Femur (tissue), 1 donor: ENCODE data around the gene HIGD1C.
"Not testable (repeated sequence)": the region's sequence is repeated elsewhere in the genome, so short reads cannot be mapped to it uniquely, and the experiment has no call there.

ENCODE experiments used
- DNase-seq: peaks from one replicate; pipeline ENCODE4 v3.0.0-alpha.2; 2017

Gene HIGD1C

GRCh38 chr12:50986966-50987737 lies 34.8 kb downstream of the HIGD1C start:
- peak; percentile 49 for DNase-seq

GRCh38 chr12:50988051-50988450 lies 35.7 kb downstream of the HIGD1C start:
- no peak for DNase-seq

DNA sequence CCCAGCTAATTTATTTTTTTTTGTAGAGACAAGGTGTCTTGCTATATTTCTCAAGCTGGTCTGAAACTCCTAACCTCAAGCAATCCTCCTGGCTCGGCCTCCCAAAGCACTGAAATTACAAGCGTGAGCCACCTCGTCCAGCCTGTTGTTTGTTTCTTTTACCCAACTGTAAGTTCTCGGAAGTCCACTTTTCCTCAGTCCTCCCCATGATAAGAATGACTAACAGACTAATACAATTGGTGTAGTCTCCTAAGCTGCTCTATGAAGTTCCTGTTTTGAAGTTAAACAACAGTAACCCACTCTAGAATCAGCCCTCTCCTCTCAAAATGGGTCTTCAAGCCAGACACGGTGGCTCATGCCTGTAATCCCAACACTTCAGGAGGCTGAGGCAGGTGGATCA lies 36.5 kb downstream of the HIGD1C start:
- DNase-seq, result no peak

- no peak for DNase-seq
Observed at GRCh38 chr12:50990147-50990727, 37.9 kb downstream of the HIGD1C start.

DNA sequence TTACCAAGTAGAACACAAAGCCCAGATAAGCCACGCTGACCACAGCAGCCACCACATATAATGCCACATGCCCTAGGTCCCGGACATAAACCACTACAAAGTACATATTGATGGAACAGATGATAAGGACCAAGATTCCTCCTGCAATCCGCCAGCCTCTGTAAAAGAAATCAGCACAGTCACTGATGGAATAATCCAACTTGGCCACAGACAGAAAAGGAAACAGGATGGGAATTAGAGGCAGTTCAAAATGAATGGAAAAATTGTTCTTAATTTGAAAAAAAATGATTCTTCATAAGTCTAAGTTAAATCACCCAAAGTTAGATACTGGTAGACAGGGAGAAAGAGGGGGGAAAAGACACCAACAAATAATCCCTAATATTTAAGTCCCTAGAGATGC lies 38.4 kb downstream of the HIGD1C start:
- DNase-seq, result no peak

DNA sequence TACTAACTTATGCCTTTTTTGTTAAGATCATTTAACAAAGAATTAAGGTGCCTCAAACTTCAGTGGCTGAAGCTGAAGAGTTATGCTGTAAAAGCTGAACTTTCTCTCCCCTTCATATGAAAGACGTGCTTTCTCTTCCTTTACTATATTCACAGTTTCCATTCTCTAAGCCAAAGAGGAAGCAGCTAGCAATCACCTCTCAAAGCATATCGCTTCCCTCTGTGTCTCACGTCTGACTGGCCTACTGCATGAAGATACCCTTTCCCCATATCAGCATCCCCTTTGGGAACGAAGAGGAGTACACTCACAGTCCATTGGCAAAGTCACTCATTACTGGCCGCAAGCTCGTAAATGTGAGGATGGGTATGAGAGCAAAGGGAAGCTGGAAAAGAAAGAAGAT lies 38.9 kb downstream of the HIGD1C start:
- DNase-seq, result no peak

GRCh38 chr12:50992819-50993218 lies 40.5 kb downstream of the HIGD1C start:
- no peak for DNase-seq

GRCh38 chr12:50999093-50999492 lies 46.7 kb downstream of the HIGD1C start:
- DNase-seq, result no peak

DNA sequence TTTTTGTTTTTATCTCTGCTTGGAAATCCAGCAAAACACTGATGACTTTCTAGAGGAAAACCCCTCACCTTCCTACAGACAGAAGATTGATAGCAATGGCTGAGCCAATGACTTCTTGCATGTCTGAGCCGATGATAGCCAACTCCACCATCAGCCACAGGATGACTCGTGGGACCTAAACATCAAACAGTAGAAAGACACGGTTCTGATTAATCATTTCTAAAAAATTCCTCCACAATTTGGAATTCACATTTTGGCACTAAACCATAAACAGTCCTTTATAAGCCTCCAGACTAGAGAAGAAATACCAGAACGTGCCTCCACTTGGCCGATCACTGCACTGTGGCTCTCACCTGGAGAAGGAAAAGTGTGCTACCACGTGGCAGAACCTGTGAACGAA lies 47.9 kb downstream of the HIGD1C start:
- no peak for DNase-seq

DNA sequence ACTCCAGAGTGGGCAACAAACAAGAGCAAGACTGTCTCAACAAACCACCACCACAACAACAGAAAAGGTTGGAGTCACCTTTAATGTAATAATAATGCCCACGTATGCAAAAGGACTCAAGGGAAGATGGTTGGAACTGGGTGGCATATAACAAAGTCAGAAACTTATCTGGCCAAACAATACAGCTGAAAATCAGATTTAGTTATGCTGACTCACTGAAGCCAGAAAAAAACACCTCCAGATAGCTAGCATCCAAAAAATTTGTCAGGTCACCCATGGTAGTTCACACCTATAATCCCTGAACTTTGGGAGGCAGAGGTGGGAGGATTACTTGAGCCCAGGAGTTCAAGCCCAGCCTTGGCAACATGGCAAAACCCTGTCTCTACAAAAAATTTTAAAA lies 49.5 kb downstream of the HIGD1C start:
- no peak for DNase-seq

DNA sequence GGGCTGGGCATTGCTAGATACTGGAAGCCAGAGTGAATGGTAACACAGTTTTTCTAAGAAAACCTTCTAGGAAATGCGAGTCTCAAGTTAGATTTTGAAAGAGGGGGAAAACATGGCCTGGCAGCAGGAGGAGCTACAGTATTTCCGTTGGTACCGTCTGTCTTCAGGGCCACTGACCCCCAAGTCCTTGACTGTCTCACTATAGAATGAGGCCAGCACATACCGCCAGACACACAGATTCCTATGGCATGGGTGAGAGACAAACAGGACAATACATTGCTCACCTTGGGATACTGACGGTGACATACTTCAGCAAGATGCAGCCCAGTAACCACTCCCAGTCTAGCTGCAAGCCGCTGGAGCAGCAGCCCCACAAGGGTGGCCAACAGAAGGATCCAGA lies 52.2 kb downstream of the HIGD1C start:
- no peak for DNase-seq

DNA sequence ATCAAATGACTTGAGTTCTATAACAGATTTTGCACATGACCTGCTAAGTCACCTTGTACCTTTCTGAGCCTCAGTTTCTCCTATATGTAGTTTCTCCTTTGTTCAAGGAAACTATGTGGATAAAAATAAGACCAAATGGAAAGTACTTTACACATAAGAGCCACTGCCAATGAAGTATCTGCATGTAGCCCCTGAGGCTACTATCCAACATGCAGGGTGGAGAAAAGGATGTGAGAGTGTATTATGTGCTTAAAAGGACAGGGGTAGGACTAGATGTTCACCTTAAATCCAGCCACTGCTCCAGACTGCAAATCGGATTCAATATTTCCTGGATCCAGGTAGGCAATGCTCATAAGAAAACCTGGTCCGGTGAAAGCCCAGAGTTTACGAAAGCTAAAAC lies 52.7 kb downstream of the HIGD1C start:
- DNase-seq, result no peak

GRCh38 chr12:51005671-51006070 lies 53.3 kb downstream of the HIGD1C start:
- DNase-seq, result no peak

GRCh38 chr12:51008329-51009055 lies 56.1 kb downstream of the HIGD1C start:
- DNase-seq, result no peak

- peak; percentile 44 for DNase-seq
Observed at GRCh38 chr12:51009056-51009440, 56.7 kb downstream of the HIGD1C start.

DNA sequence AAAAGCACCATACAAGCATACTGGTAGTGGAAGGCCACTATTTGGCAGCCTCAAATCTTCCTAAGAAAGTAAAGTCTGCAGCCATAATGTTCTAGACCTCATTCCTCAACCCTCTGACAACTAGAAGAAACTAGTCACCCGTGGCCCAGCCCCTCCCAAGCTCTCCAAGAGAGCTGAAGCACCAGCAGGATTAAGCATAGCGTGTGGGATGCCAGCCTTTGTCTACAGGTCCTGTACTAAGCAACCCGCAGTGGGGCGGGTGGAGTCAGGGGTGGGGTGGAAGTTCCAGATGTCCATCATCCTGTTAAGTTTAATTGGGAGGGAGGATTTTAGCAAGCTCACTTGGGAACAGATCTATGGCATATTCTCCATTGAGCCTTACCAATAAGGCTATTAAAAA lies 59.6 kb downstream of the HIGD1C start:
- no peak for DNase-seq

DNA sequence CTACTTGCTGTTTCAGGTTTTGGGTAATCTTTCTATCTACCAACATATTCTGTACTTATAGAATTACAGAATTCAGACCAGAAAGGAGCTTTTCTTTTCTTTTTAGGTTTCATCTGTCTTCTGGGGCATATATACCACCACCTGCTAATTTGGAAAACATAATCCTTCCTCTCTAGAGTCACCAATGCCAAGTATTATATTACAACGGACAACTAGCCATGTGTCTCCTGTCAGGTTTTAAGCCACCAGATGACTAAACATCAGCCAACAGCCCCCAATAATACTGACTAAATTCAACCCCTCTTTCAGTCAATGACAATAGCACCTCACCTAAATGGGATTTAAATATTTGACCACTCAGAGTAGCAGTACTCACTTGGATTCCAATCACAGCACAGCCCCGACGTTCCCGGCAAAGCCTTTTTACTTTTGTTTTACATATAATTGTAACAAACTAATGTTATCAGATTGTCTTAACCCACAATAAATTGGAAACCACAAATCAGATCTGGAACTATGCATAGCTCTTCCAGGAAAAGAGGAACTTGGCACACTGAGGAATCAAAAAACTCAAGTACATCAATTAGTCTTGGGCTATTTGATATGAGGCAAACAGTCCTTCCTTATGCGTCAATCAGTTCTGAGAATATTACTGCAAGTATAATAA lies 60.4 kb downstream of the HIGD1C start:
- DNase-seq, result no peak

DNA sequence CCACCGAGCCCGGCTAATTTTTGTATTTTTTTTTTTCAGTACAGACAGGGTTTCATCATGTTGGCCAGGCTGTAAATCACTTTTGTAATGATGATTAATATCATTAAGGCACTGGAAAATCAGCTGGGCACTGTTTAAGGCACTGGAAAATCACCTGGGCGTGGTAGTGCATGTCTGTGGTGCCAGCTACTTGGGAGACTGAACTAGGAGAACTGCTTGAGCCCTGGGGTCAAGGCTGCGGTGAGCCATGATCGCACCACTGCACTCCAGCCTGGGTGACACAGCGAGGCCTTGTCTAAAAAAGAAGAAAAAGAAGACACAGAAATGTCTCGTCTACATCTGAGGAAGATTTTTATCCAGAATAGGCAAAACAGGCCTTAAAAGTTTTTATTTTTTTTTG lies 61.1 kb downstream of the HIGD1C start:
- no peak for DNase-seq

GRCh38 chr12:51014467-51014866 lies 62.1 kb downstream of the HIGD1C start:
- DNase-seq, result not testable (repeated sequence)

- no peak for DNase-seq
Observed at GRCh38 chr12:51017452-51017851, 65.1 kb downstream of the HIGD1C start.

DNA sequence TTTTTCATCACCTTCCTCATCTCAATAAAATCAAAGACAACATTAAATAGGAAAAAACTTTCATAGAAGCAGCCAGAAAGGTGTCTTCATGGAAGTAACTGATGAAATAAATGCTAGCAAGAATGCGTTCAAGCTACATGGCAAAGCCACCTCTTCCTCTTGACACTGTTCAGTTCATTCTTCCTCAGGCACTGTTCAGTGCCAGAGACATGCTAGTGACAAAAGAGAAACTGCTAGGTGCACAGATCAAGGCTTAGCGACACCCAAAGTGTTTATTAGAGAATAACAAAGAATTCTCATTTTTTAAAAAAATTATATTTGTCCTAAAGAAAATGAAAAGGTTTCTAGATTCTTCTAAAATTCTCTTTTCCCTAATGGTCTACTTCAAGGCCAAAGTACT lies 66.6 kb downstream of the HIGD1C start:
- no peak for DNase-seq

DNA sequence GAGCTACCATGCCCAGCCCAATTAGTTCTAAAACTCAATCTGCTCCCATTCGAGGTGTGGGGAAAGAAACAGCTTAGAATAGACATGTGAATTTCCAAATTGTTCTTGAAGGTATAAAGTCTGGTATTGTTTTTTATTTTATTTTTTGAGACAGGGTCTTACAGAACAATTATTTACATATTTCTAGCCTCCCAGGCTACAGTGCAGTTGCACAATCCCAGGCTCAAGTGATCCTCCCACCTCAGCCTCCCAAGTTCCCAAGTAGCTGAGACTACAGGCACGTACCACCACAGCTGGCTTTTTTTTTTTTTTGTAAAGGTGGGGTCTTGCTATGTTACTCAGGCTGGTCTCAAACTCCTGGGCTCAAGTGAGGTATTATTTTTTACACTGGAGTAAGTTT lies 67.6 kb downstream of the HIGD1C start:
- DNase-seq, result no peak
